ENCODE results near the gene NOP10.

Gene NOP10

GRCh38 chr15:34331809-34332208 lies 11.1 kb downstream of the NOP10 start:
- Histone ChIP-seq H3K4me3 (ENCODE audit: low read depth, low read length, poor library complexity, severe bottlenecking) (no peak overlapping the region), H3K27ac (ENCODE audit: low read depth, low read length, poor library complexity, severe bottlenecking) (no peak overlapping the region), H3K36me3 (ENCODE audit: insufficient read depth, low read length) (no peaks in the 10 kb centered on the region), H3K4me1 (ENCODE audit: insufficient read depth, low read length, severe bottlenecking) (peaks cover 20% of the 10 kb centered on the region), H3F3A (ENCODE audit: insufficient read depth, low read length) (no peaks in the 10 kb centered on the region), H3K4me2 (ENCODE audit: low read length) (no peak overlapping the region), H3K9me2 (ENCODE audit: low read depth, low read length) (no peaks in the 10 kb centered on the region), H3K9me3 (ENCODE audit: low read length) (no peaks in the 10 kb centered on the region), H3K79me2 (ENCODE audit: insufficient read depth, low read length) (no peaks in the 10 kb centered on the region), H3K27me3 (ENCODE audit: insufficient read depth, low read length) (no peaks in the 10 kb centered on the region), H4K20me1 (ENCODE audit: insufficient read depth, low read length) (no peaks in the 10 kb centered on the region), H2AFZ (ENCODE audit: low read length) (no peak overlapping the region), H3K9ac (ENCODE audit: low read length) (no peak overlapping the region)
- TF ChIP-seq CTCF (IDR thresholded peaks at IDR 0.05; ENCODE audit: low read length): no peak
- TF ChIP-seq EZH2 (IDR thresholded peaks at IDR 0.05; ENCODE audit: borderline replicate concordance, low read length): no peak

GRCh38 chr15:34330279-34330678 lies 12.7 kb downstream of the NOP10 start:
- no peaks in the 10 kb centered on the region for H3K27me3 ChIP-seq (ENCODE audit: insufficient read depth, low read length)
- H3K4me1 ChIP-seq (ENCODE audit: insufficient read depth, low read length, severe bottlenecking): peaks cover 5% of the 10 kb centered on the region
- H3K4me2 ChIP-seq (ENCODE audit: low read length): no peak overlapping the region

GRCh38 chr15:34329006-34329405 lies 13.9 kb downstream of the NOP10 start:
- H3K9me3 ChIP-seq (ENCODE audit: low read length): no peaks in the 10 kb centered on the region

More at GRCh38 chr15:34330279-34330678, 12.7 kb downstream of the NOP10 start:
- Histone ChIP-seq H3K36me3 (ENCODE audit: insufficient read depth, low read length) (no peaks in the 10 kb centered on the region), H3K27ac (ENCODE audit: low read depth, low read length, poor library complexity, severe bottlenecking) (no peak overlapping the region), H3K9ac (ENCODE audit: low read length) (no peak overlapping the region), H3K4me3 (ENCODE audit: low read depth, low read length, poor library complexity, severe bottlenecking) (no peak overlapping the region), H3K9me2 (ENCODE audit: low read depth, low read length) (no peaks in the 10 kb centered on the region), H3F3A (ENCODE audit: insufficient read depth, low read length) (no peaks in the 10 kb centered on the region), H2AFZ (ENCODE audit: low read length) (no peak overlapping the region), H3K79me2 (ENCODE audit: insufficient read depth, low read length) (no peaks in the 10 kb centered on the region), H4K20me1 (ENCODE audit: insufficient read depth, low read length) (no peaks in the 10 kb centered on the region), H3K9me3 (ENCODE audit: low read length) (no peaks in the 10 kb centered on the region)
- TF ChIP-seq EZH2 (IDR thresholded peaks at IDR 0.05; ENCODE audit: borderline replicate concordance, low read length): no peak
- TF ChIP-seq CTCF (IDR thresholded peaks at IDR 0.05; ENCODE audit: low read length): no peak

More at GRCh38 chr15:34329006-34329405, 13.9 kb downstream of the NOP10 start:
- Histone ChIP-seq H4K20me1 (ENCODE audit: insufficient read depth, low read length) (no peaks in the 10 kb centered on the region), H3K27ac (ENCODE audit: low read depth, low read length, poor library complexity, severe bottlenecking) (no peak overlapping the region), H2AFZ (ENCODE audit: low read length) (no peak overlapping the region), H3K27me3 (ENCODE audit: insufficient read depth, low read length) (no peaks in the 10 kb centered on the region), H3F3A (ENCODE audit: insufficient read depth, low read length) (no peaks in the 10 kb centered on the region), H3K4me1 (ENCODE audit: insufficient read depth, low read length, severe bottlenecking) (no peaks in the 10 kb centered on the region), H3K4me2 (ENCODE audit: low read length) (no peak overlapping the region), H3K36me3 (ENCODE audit: insufficient read depth, low read length) (no peaks in the 10 kb centered on the region), H3K4me3 (ENCODE audit: low read depth, low read length, poor library complexity, severe bottlenecking) (no peak overlapping the region), H3K9ac (ENCODE audit: low read length) (no peak overlapping the region), H3K79me2 (ENCODE audit: insufficient read depth, low read length) (no peaks in the 10 kb centered on the region), H3K9me2 (ENCODE audit: low read depth, low read length) (no peaks in the 10 kb centered on the region)
- no peak for TF ChIP-seq EZH2 (IDR thresholded peaks at IDR 0.05; ENCODE audit: borderline replicate concordance, low read length)
- no peak for TF ChIP-seq CTCF (IDR thresholded peaks at IDR 0.05; ENCODE audit: low read length)
